ENCODE data around the gene SLC6A13. TPM values are rescaled to one million over a fixed set of nuclear protein-coding genes. Genes with fewer than 3 reads are reported as not detected.

The SLC6A13 gene
- total and polyA plus RNA-seq, 10 of the 15 experiments (the other 5 are each of a cell fraction or from before 2014, with no cell fraction given) = 0.18 to 1.2 (median 0.20) TPM; not detected in 3

DNA sequence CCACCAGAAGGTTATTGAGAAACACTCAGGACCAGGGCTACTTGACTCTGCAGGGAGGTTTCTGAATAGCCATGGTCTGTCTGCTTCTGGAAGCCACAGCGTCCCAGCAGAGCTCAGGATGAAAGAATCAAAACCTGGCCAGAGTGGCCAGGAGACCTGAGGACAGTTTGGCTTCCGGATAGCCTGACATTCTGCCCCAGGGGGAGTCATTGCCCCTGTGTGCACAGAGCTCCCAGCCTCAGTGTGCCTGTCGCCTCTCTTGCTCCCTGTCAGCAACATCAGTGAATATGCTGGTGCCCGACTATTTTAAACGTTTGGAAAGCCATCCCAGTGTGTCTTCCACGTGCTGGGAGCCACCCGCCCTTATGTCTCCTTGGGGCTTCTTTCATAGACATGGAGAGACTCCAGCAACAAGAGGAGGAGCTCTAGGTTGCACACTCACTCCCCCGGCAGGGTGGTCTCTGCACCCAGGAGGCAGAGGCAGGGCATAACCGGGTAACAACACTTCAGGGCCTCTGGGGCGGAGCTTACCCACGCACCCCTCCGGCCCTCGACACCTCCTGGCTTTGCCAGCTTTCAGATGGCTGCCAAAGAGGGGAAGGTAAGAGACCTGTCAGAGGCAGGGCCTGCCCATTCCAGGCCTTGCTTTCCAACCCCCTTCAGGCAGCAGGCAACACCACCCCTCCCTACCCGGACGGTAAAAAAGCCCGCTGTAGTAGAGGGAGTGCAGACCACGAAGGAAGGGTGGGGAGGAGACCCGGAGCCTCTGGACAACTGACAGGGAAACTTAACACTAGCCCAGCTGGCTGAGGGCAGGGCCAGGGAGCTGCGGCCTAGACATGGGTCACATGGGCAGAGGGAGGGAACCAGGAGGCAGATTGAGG lies 29.7 kb downstream of the SLC6A13 start:
- Histone ChIP-seq H3K4me1 (ENCODE audit: control insufficient read depth, insufficient read depth, low read length) (no peaks in the 10 kb centered on the region), H2AFZ (ENCODE audit: control insufficient read depth, low read depth, low read length) (no peak overlapping the region), H3K27me3 (replicated peaks in 1 of 2; ENCODE audit: control insufficient read depth in 2 of 2, insufficient read depth in 2 of 2, low read length in 1 of 2) (peaks cover 0 to 1% of the 10 kb centered on the region in 2 experiments; a peak in 1 of 4 replicates), H4K20me1 (ENCODE audit: control insufficient read depth, insufficient read depth) (no peaks in the 10 kb centered on the region), H3K9ac (ENCODE audit: control insufficient read depth, insufficient read depth, low read length) (no peak overlapping the region), H3K4me2 (ENCODE audit: control insufficient read depth, insufficient read depth) (no peak overlapping the region), H3K27ac (ENCODE audit: control insufficient read depth, insufficient read depth) (no peak overlapping the region), H3K4me3 (no peak overlapping the region), H3K79me2 (ENCODE audit: control insufficient read depth, insufficient read depth, low read length) (no peaks in the 10 kb centered on the region), H3K36me3 (ENCODE audit: control insufficient read depth in 2 of 2, insufficient read depth in 2 of 2, low read length in 1 of 2) (no peaks in the 10 kb centered on the region), H3K9me3 (replicated peaks; ENCODE audit: control insufficient read depth, insufficient read depth, low read length) (peaks cover 6% of the 10 kb centered on the region; the same call in 2 of the 3 replicates)
- DNase-seq (ENCODE audit: low read depth, low spot score) (no peak), ATAC-seq (no peak), FAIRE-seq (no peak)
- 31% methylated on average over 19 of the region's 19 CpGs for WGBS (ENCODE audit: insufficient coverage, insufficient replicate concordance, low lambda C conversion rate, missing lambda C conversion rate)
- intact Hi-C loops (cut with micrococcal nuclease; ENCODE audit: unreplicated experiment) = no loop called here
- ChIA-PET RAD21 (ENCODE audit: unreplicated experiment) (no interaction called here), POLR2A (no interaction called here), SMC1A (ENCODE audit: uncharacterized antibody, unreplicated experiment) (interaction anchor here (1.7 kb wide), 1 partner anchor 10 kb away, joined by 6 read pairs; no protein-coding TSS in a partner anchor), CTCF (interaction anchor here (1.2 kb wide), 1 partner anchor 10 kb away, joined by 3 read pairs; no protein-coding TSS in a partner anchor)
- in situ Hi-C loops (cut with MboI) = no loop called here
- no TSS peak for BruUV-seq (replicated peaks)
- TF ChIP-seq, protein P1, sequence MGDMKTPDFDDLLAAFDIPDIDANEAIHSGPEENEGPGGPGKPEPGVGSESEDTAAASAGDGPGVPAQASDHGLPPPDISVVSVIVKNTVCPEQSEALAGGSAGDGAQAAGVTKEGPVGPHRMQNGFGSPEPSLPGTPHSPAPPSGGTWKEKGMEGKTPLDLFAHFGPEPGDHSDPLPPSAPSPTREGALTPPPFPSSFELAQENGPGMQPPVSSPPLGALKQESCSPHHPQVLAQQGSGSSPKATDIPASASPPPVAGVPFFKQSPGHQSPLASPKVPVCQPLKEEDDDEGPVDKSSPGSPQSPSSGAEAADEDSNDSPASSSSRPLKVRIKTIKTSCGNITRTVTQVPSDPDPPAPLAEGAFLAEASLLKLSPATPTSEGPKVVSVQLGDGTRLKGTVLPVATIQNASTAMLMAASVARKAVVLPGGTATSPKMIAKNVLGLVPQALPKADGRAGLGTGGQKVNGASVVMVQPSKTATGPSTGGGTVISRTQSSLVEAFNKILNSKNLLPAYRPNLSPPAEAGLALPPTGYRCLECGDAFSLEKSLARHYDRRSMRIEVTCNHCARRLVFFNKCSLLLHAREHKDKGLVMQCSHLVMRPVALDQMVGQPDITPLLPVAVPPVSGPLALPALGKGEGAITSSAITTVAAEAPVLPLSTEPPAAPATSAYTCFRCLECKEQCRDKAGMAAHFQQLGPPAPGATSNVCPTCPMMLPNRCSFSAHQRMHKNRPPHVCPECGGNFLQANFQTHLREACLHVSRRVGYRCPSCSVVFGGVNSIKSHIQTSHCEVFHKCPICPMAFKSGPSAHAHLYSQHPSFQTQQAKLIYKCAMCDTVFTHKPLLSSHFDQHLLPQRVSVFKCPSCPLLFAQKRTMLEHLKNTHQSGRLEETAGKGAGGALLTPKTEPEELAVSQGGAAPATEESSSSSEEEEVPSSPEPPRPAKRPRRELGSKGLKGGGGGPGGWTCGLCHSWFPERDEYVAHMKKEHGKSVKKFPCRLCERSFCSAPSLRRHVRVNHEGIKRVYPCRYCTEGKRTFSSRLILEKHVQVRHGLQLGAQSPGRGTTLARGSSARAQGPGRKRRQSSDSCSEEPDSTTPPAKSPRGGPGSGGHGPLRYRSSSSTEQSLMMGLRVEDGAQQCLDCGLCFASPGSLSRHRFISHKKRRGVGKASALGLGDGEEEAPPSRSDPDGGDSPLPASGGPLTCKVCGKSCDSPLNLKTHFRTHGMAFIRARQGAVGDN (IDR thresholded peaks at IDR 0.05) = no peak
- TF ChIP-seq ZNF24 (IDR thresholded peaks at IDR 0.05) (no peak), MTA2 (IDR thresholded peaks at IDR 0.05; ENCODE audit: low read depth) (no peak), NFYB (IDR thresholded peaks at IDR 0.05; ENCODE audit: insufficient read depth, low read depth, low read length) (no peak), SRF (IDR thresholded peaks at IDR 0.05; ENCODE audit: low read depth in 2 of 2, low read length in 2 of 2) (no peak), TCF7 (IDR thresholded peaks at IDR 0.05; ENCODE audit: borderline replicate concordance) (no peak), SMARCA5 (IDR thresholded peaks at IDR 0.05) (no peak), ZNF207 (IDR thresholded peaks at IDR 0.05; ENCODE audit: borderline replicate concordance) (no peak)
- TF ChIP-seq, protein P2, sequence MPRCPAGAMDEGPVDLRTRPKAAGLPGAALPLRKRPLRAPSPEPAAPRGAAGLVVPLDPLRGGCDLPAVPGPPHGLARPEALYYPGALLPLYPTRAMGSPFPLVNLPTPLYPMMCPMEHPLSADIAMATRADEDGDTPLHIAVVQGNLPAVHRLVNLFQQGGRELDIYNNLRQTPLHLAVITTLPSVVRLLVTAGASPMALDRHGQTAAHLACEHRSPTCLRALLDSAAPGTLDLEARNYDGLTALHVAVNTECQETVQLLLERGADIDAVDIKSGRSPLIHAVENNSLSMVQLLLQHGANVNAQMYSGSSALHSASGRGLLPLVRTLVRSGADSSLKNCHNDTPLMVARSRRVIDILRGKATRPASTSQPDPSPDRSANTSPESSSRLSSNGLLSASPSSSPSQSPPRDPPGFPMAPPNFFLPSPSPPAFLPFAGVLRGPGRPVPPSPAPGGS (IDR thresholded peaks at IDR 0.05; ENCODE audit: borderline replicate concordance, insufficient read depth, low read depth, low read length, poor library complexity, severe bottlenecking) = no peak
- TF ChIP-seq, protein P3, sequence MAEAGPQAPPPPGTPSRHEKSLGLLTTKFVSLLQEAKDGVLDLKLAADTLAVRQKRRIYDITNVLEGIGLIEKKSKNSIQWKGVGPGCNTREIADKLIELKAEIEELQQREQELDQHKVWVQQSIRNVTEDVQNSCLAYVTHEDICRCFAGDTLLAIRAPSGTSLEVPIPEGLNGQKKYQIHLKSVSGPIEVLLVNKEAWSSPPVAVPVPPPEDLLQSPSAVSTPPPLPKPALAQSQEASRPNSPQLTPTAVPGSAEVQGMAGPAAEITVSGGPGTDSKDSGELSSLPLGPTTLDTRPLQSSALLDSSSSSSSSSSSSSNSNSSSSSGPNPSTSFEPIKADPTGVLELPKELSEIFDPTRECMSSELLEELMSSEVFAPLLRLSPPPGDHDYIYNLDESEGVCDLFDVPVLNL (IDR thresholded peaks at IDR 0.05; ENCODE audit: low read depth, low read length) = no peak
- TF ChIP-seq, protein P4, sequence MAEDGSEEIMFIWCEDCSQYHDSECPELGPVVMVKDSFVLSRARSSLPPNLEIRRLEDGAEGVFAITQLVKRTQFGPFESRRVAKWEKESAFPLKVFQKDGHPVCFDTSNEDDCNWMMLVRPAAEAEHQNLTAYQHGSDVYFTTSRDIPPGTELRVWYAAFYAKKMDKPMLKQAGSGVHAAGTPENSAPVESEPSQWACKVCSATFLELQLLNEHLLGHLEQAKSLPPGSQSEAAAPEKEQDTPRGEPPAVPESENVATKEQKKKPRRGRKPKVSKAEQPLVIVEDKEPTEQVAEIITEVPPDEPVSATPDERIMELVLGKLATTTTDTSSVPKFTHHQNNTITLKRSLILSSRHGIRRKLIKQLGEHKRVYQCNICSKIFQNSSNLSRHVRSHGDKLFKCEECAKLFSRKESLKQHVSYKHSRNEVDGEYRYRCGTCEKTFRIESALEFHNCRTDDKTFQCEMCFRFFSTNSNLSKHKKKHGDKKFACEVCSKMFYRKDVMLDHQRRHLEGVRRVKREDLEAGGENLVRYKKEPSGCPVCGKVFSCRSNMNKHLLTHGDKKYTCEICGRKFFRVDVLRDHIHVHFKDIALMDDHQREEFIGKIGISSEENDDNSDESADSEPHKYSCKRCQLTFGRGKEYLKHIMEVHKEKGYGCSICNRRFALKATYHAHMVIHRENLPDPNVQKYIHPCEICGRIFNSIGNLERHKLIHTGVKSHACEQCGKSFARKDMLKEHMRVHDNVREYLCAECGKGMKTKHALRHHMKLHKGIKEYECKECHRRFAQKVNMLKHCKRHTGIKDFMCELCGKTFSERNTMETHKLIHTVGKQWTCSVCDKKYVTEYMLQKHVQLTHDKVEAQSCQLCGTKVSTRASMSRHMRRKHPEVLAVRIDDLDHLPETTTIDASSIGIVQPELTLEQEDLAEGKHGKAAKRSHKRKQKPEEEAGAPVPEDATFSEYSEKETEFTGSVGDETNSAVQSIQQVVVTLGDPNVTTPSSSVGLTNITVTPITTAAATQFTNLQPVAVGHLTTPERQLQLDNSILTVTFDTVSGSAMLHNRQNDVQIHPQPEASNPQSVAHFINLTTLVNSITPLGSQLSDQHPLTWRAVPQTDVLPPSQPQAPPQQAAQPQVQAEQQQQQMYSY (CRISPR knock-in tag; IDR thresholded peaks at IDR 0.05) = no peak
